IPS-20b (cell line): Measurements from ENCODE around the gene IGDCC3.
A peak's percentile ranks its signal among the peaks of the same experiment; 100 is the strongest.

ENCODE experiments used
- H3K27ac ChIP-seq: one replicate; pipeline ENCODE4 v1.5.1; 2013; ENCODE audit warnings: low read length
- H3K27me3 ChIP-seq: 2 replicates; pipeline ENCODE4 v1.6.1; 2013; ENCODE audit warnings: mild to moderate bottlenecking, low read length, inconsistent platforms; ENCODE audit not compliant: insufficient read depth
- H3K36me3 ChIP-seq: 2 replicates; pipeline ENCODE4 v1.6.1; 2013; ENCODE audit warnings: low read depth, mild to moderate bottlenecking, inconsistent platforms, low read length, moderate library complexity; ENCODE audit not compliant: insufficient read depth
- H3K4me1 ChIP-seq: 2 replicates; pipeline ENCODE4 v1.6.1; 2013; ENCODE audit warnings: mild to moderate bottlenecking, control low read depth, inconsistent platforms, low read length, moderate library complexity; ENCODE audit not compliant: insufficient read depth
- H3K4me3 ChIP-seq: 2 replicates; pipeline ENCODE4 v1.5.1; 2013; ENCODE audit warnings: mild to moderate bottlenecking, low read length, inconsistent platforms
- H3K9ac ChIP-seq: 2 replicates; pipeline ENCODE4 v1.6.1; 2013; ENCODE audit warnings: low read depth, mild to moderate bottlenecking, inconsistent platforms, low read length, moderate library complexity
- H3K9me3 ChIP-seq: 2 replicates; pipeline ENCODE4 v1.6.1; 2013; ENCODE audit warnings: mild to moderate bottlenecking, low read depth, low read length, inconsistent platforms; ENCODE audit not compliant: insufficient read depth

IGDCC3 gene

DNA sequence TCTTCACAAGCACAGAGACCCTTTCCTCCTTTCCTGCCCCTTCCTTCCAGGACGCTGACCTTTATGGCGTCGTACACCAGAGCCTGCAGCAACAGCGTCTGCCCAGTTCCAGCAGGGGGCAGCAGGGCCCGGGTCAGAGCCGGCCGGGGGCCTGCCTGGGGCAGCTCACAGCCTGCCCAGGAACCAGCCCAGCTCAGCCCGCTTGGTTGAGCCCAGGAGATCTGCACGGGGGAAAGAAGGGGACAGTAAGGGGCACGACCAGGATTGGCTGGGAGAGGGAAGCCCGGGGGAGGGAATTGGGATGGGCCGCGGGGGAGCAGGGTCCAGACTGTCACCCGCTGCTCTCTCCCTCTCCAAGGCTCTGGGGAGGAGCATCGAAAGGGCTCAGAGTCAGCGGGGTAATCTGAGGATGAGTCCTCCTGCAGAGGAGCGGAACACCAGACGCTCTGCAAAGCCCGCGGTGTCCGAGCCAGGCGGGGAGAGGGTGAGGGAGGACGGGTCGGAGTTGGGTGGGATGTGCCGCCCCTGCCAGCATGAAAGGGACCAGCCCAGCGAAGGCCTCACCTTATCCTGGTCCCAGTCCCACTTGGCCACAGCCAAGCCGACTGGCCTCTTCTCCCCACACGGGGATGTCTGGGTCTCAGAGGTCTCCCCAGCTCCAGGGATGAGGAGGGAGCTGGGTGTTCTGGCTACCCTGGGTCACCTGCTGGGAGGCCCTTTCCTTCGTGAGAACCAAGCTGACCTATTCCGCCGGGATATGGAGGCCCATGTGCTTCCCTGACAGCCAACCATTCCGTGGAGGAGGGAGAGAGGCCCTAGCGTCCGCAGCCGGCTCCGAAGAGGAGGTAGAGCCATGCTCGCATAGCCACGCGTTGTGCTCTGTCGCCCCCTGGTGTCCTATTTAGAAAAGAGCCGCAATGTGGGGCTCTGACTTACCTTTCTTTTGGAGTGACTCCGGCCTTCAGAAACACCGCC, 7.4 kb upstream of the IGDCC3 start:
- H3K27me3 ChIP-seq, result peaks cover under 1% of the 10 kb centered on the region; the same call in 1 of the 2 replicates
- no peak overlapping the region for H3K27ac ChIP-seq
- H3K4me3 ChIP-seq, result peak overlapping the region; percentile 59
- peaks cover 6% of the 10 kb centered on the region for H3K4me1 ChIP-seq
- peaks cover 31% of the 10 kb centered on the region for H3K36me3 ChIP-seq
- peak overlapping the region; percentile 42; the same call in 1 of the 2 replicates for H3K9ac ChIP-seq
- H3K9me3 ChIP-seq, result no peaks in the 10 kb centered on the region

GRCh38 chr15:65384505-65384894, 6.7 kb upstream of the IGDCC3 start:
- Histone ChIP-seq H3K27ac (no peak overlapping the region), H3K9me3 (no peaks in the 10 kb centered on the region), H3K36me3 (peaks cover 24% of the 10 kb centered on the region), H3K4me1 (peaks cover 5% of the 10 kb centered on the region), H3K9ac (no peak overlapping the region), H3K27me3 (peaks cover 7% of the 10 kb centered on the region; the same call in 1 of the 2 replicates), H3K4me3 (no peak overlapping the region)

DNA sequence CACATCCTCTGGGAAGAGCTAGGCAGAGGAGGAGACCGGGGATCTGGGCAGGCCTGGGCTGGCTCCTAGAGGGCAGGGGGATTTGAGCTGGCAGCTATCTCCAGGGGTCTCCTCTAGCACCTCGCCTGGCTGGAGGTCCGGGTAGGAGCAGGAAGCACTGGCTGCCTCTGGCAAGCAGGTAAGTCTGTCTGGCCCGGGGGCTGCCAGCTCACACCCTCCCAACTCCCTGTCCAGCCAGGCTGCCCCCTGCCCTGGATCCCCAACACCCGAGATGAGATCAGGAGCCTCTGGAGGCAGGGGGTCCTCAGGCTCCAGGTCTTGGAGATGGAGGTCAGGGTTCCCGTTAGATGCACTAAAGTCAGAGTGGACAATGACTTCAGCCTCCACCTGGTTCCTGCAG, 6.2 kb upstream of the IGDCC3 start:
- Histone ChIP-seq H3K27ac (no peak overlapping the region), H3K9ac (no peak overlapping the region), H3K36me3 (peaks cover 19% of the 10 kb centered on the region), H3K4me3 (no peak overlapping the region), H3K27me3 (peaks cover 12% of the 10 kb centered on the region; the same call in 1 of the 2 replicates), H3K4me1 (peaks cover 5% of the 10 kb centered on the region), H3K9me3 (no peaks in the 10 kb centered on the region)

DNA sequence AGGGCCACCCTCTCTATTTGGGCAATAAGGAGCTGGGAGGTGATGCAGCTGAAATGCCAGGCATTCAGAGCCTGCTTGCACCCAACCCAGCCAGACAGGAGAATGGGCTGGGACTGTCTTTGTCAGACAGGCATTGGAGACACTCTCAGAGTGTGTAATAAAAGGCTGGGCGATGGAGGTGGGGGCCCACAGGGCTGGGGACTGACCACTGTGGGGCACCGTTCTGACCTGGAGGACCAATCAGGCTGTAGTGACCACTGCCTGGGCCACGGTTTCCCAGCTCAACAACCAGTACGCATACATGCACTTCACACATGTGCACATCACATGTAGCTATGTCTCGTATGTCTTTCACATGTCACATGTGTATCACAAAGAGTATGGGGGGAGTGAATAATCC, 5.7 kb upstream of the IGDCC3 start:
- H3K27me3 ChIP-seq, result peaks cover 18% of the 10 kb centered on the region; the same call in 1 of the 2 replicates
- H3K9ac ChIP-seq, result no peak overlapping the region
- peaks cover 19% of the 10 kb centered on the region for H3K36me3 ChIP-seq
- H3K27ac ChIP-seq, result no peak overlapping the region
- H3K4me3 ChIP-seq, result no peak overlapping the region
- H3K4me1 ChIP-seq, result peaks cover 7% of the 10 kb centered on the region
- H3K9me3 ChIP-seq, result no peaks in the 10 kb centered on the region

DNA sequence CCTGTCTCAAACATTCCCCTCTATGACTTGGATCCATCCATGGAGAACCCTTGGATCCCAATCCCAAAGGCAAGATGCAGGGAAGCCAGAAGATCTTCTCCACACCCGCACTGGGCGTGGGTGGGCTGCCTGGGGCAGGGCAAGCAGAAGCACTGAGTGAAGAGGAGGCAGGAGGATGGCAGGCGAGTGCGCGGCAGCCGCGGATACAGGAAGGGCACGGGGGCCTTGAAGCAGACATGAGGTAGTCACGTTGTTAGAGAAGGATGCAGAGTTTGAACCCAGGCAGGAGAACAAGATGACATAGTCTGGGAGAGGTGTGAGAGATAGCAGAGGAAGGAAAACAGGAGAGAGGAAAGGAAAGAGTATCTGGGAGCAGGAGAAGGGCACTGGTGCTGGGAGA, 5.1 kb upstream of the IGDCC3 start:
- H3K4me3 ChIP-seq, result no peak overlapping the region
- H3K9ac ChIP-seq, result no peak overlapping the region
- H3K27me3 ChIP-seq, result peaks cover 19% of the 10 kb centered on the region; the same call in 1 of the 2 replicates
- H3K9me3 ChIP-seq, result no peaks in the 10 kb centered on the region
- peaks cover 10% of the 10 kb centered on the region for H3K4me1 ChIP-seq
- H3K27ac ChIP-seq, result no peak overlapping the region
- peaks cover 19% of the 10 kb centered on the region; the same call in 1 of the 2 replicates for H3K36me3 ChIP-seq

DNA sequence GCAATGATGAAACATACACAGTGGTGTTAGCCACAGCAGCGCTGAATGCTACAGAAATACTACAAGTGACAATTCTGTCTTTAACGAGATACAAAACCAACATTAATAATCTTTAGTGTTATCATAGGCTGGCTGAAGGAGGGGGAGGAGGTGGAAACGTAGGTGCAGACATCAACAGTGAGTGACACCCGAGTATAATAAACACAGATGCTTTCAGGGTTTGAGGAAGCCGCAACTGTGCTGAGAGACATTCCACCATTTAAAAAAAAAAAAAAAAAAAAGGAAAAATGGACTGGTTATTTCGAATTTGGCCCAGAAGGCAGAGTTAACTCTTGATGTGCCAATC, 4.3 kb upstream of the IGDCC3 start:
- H3K9me3 ChIP-seq, result no peaks in the 10 kb centered on the region
- peaks cover 19% of the 10 kb centered on the region; the same call in 1 of the 2 replicates for H3K36me3 ChIP-seq
- H3K27me3 ChIP-seq, result peaks cover 19% of the 10 kb centered on the region; the same call in 1 of the 2 replicates
- no peak overlapping the region for H3K27ac ChIP-seq
- H3K4me1 ChIP-seq, result peaks cover 10% of the 10 kb centered on the region
- H3K9ac ChIP-seq, result no peak overlapping the region
- H3K4me3 ChIP-seq, result no peak overlapping the region

GRCh38 chr15:65381445-65382145, 3.8 kb upstream of the IGDCC3 start:
- peaks cover 18% of the 10 kb centered on the region; the same call in 1 of the 2 replicates for H3K36me3 ChIP-seq
- H3K4me1 ChIP-seq, result peaks cover 10% of the 10 kb centered on the region
- no peaks in the 10 kb centered on the region for H3K9me3 ChIP-seq
- no peak overlapping the region for H3K9ac ChIP-seq
- no peak overlapping the region for H3K4me3 ChIP-seq
- H3K27ac ChIP-seq, result no peak overlapping the region
- H3K27me3 ChIP-seq, result peaks cover 23% of the 10 kb centered on the region

GRCh38 chr15:65379986-65380385, 2.2 kb upstream of the IGDCC3 start:
- peaks cover 25% of the 10 kb centered on the region for H3K36me3 ChIP-seq
- peaks cover 10% of the 10 kb centered on the region; the same call in 1 of the 2 replicates for H3K4me1 ChIP-seq
- no peak overlapping the region for H3K9ac ChIP-seq
- no peak overlapping the region for H3K4me3 ChIP-seq
- no peaks in the 10 kb centered on the region for H3K9me3 ChIP-seq
- peaks cover 38% of the 10 kb centered on the region for H3K27me3 ChIP-seq
- no peak overlapping the region for H3K27ac ChIP-seq

GRCh38 chr15:65377105-65377975, 462 bp downstream of the IGDCC3 start:
- peaks cover 36% of the 10 kb centered on the region for H3K36me3 ChIP-seq
- H3K4me1 ChIP-seq, result peaks cover 10% of the 10 kb centered on the region; the same call in 1 of the 2 replicates
- H3K27ac ChIP-seq, result no peak overlapping the region
- peak overlapping the region; percentile 97 for H3K4me3 ChIP-seq
- no peaks in the 10 kb centered on the region for H3K9me3 ChIP-seq
- H3K27me3 ChIP-seq, result peaks cover 38% of the 10 kb centered on the region
- peak overlapping the region; percentile 86 for H3K9ac ChIP-seq

GRCh38 chr15:65376767-65377104, 1.1 kb downstream of the IGDCC3 start:
- H3K27ac ChIP-seq, result no peak overlapping the region
- H3K9me3 ChIP-seq, result no peaks in the 10 kb centered on the region
- peak overlapping the region; percentile 97 for H3K4me3 ChIP-seq
- H3K36me3 ChIP-seq, result peaks cover 41% of the 10 kb centered on the region
- peak overlapping the region; percentile 86 for H3K9ac ChIP-seq
- peaks cover 38% of the 10 kb centered on the region for H3K27me3 ChIP-seq
- peaks cover 10% of the 10 kb centered on the region; the same call in 1 of the 2 replicates for H3K4me1 ChIP-seq
